ENCODE data around the gene MAP2K5.

MAP2K5 gene

DNA sequence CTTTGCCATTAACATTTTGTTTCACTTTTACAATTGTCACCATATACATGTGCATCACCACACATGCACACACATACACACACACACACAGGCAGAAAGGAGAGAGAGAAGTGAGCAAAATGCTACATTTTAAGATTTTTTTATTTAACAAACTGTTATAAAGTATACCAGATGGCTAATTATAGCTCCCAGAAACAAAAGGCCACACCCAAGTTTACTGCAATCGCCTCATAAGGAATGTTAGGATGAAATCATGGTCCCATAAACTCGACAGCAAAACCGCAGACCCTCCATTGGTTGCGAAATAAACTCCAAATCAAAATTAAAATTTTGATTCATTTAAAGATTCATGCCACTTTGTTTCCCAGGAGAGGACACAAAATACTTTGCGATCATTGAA lies 37.7 kb upstream of the MAP2K5 start:
- Histone ChIP-seq H3K79me1 (ENCODE audit: low read length) (no peaks in the 10 kb centered on the region), H3K79me2 (ENCODE audit: control insufficient read depth, insufficient read depth, low read length) (no peaks in the 10 kb centered on the region), H4K5ac (ENCODE audit: low read length) (no peak overlapping the region), H3K4me1 (ENCODE audit: control insufficient read depth, low read depth, low read length) (no peaks in the 10 kb centered on the region), H4K8ac (ENCODE audit: low read depth, low read length) (no peak overlapping the region), H2BK120ac (ENCODE audit: low read depth, low read length) (no peak overlapping the region), H3K4me2 (ENCODE audit: low read length) (no peak overlapping the region), H3K23ac (ENCODE audit: low read length) (no peak overlapping the region), H3K4ac (ENCODE audit: low read depth, low read length) (no peak overlapping the region), H2BK15ac (replicated peaks; ENCODE audit: low read depth) (no peak overlapping the region), H3K4me3 (ENCODE audit: low read length) (no peak overlapping the region), H2BK5ac (ENCODE audit: low read length) (no peak overlapping the region), H3K18ac (ENCODE audit: low read length) (no peak overlapping the region), H3K27me3 (ENCODE audit: insufficient read depth, low read length, poor library complexity) (no peaks in the 10 kb centered on the region), H2AK5ac (ENCODE audit: low read length) (no peak overlapping the region), H3K27ac (ENCODE audit: low read depth, low read length) (no peak overlapping the region), H3K36me3 (ENCODE audit: control insufficient read depth, insufficient read depth, low read length) (no peaks in the 10 kb centered on the region), H3K56ac (ENCODE audit: low read length) (no peak overlapping the region), H3K9ac (ENCODE audit: low read length) (no peak overlapping the region)
- WGBS (ENCODE audit: extremely low coverage, insufficient coverage, low lambda C conversion rate) = no CpG with 5 or more reads among the region's 5 CpGs
- DNase-seq = no peak

DNA sequence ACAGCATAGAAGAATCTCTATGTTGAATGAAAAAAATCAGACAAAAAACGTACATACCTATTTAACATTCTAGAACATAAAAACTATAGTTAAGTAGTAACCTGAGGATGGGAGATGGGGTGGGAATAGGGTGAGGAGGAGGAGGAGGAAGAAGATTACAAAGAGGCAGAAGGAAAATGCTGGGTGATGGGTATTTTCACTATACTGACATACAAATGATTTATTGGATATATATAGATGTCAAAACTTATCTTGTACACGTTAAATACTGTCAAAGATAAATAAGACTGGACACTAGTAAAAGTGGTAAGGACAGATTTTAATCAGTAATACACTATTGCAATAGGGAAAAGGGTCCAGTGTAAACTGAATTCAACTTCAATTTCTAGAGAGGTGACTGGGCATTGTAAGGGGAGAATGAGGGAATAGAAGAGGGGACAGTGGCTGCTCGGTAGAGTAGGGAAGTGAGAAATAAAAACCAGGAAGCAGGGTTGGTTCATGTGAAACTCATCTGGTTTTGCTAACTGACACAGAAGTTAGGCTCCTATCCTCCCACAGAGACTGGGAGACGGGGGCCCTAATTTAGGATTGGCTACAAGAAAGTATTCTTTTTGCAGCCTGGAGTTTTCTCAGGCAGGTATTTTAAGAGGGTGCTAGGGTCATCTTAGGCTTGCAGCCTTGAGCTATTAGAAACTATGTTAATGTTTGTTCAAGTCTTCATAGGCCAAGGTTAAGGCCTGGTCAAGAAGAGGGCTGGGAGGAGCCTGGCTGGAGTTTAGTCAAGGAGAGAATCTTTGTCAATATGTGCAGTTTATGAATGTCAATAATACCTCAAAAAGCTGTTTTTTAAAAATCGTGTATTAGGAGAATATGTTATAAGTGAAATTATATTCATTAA lies 36.6 kb upstream of the MAP2K5 start:
- Histone ChIP-seq H3K27me3 (ENCODE audit: insufficient read depth, low read length, poor library complexity) (no peaks in the 10 kb centered on the region), H3K4me1 (ENCODE audit: control insufficient read depth, low read depth, low read length) (no peaks in the 10 kb centered on the region), H4K5ac (ENCODE audit: low read length) (no peak overlapping the region), H2BK15ac (replicated peaks; ENCODE audit: low read depth) (no peak overlapping the region), H2AK5ac (ENCODE audit: low read length) (no peak overlapping the region), H2BK120ac (ENCODE audit: low read depth, low read length) (no peak overlapping the region), H3K4me3 (ENCODE audit: low read length) (no peak overlapping the region), H3K36me3 (ENCODE audit: control insufficient read depth, insufficient read depth, low read length) (no peaks in the 10 kb centered on the region), H3K18ac (ENCODE audit: low read length) (no peak overlapping the region), H3K23ac (ENCODE audit: low read length) (no peak overlapping the region), H3K9ac (ENCODE audit: low read length) (no peak overlapping the region), H3K27ac (ENCODE audit: low read depth, low read length) (no peak overlapping the region), H2BK5ac (ENCODE audit: low read length) (no peak overlapping the region), H3K4me2 (ENCODE audit: low read length) (no peak overlapping the region), H3K79me2 (ENCODE audit: control insufficient read depth, insufficient read depth, low read length) (no peaks in the 10 kb centered on the region), H3K56ac (ENCODE audit: low read length) (no peak overlapping the region), H3K4ac (ENCODE audit: low read depth, low read length) (no peak overlapping the region), H4K8ac (ENCODE audit: low read depth, low read length) (no peak overlapping the region), H3K79me1 (ENCODE audit: low read length) (no peaks in the 10 kb centered on the region)
- 100% methylated on average over 1 of the region's 5 CpGs for WGBS (ENCODE audit: extremely low coverage, insufficient coverage, low lambda C conversion rate)
- no peak for DNase-seq

DNA sequence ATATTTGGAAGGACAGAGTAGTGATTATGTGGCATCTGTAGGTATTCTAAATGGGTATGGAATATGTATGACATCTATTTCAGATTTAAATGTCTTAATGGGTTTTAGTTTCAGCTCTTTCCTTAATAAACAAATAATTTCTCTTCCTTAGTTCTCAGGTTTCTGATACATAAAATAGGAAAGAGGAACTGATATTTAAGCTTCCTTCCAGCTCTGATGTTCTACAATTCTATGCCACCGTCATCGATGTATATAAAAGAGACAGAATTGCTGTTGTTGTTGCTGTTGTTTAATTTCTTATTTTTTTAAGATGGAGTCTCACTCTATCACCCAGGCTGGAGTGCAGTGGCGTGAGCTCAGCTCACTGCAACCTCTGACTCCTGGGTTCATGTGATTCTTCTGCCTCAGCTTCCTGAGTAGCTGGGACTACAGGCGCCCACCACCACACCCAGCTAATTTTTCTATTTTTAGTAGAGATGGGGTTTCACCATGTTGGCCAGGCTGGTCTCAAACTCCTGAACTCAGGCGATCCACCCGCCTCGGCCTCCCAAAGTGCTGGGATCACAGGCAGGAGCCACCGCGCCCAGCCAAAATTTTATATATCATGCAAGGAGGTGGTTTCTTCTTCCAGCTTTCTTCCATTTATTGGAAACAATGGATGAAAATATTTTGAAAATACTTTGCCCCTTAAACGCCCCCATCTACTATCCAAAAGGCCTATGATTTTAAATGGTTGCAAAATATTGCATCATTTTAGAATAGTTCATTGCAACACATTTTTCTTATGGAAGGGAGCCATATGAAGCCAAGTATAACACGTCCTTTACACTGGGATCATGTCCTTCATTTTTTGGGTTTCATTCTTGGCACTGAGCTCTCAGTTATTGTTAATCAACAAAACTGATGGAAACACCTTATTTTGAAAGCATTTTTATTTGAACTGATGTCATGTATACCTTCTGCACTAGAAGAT lies 35.4 kb upstream of the MAP2K5 start:
- Histone ChIP-seq H2BK5ac (ENCODE audit: low read length) (no peak overlapping the region), H3K79me1 (ENCODE audit: low read length) (no peaks in the 10 kb centered on the region), H3K9ac (ENCODE audit: low read length) (no peak overlapping the region), H3K4me3 (ENCODE audit: low read length) (no peak overlapping the region), H3K4ac (ENCODE audit: low read depth, low read length) (no peak overlapping the region), H3K4me1 (ENCODE audit: control insufficient read depth, low read depth, low read length) (no peaks in the 10 kb centered on the region), H3K27ac (ENCODE audit: low read depth, low read length) (no peak overlapping the region), H3K36me3 (ENCODE audit: control insufficient read depth, insufficient read depth, low read length) (no peaks in the 10 kb centered on the region), H2BK120ac (ENCODE audit: low read depth, low read length) (no peak overlapping the region), H3K56ac (ENCODE audit: low read length) (no peak overlapping the region), H4K5ac (ENCODE audit: low read length) (no peak overlapping the region), H2AK5ac (ENCODE audit: low read length) (no peak overlapping the region), H3K27me3 (ENCODE audit: insufficient read depth, low read length, poor library complexity) (no peaks in the 10 kb centered on the region), H4K8ac (ENCODE audit: low read depth, low read length) (no peak overlapping the region), H3K23ac (ENCODE audit: low read length) (no peak overlapping the region), H3K79me2 (ENCODE audit: control insufficient read depth, insufficient read depth, low read length) (no peaks in the 10 kb centered on the region), H3K4me2 (ENCODE audit: low read length) (no peak overlapping the region), H3K18ac (ENCODE audit: low read length) (no peak overlapping the region), H2BK15ac (replicated peaks; ENCODE audit: low read depth) (no peak overlapping the region)
- no CpG with 5 or more reads among the region's 11 CpGs for WGBS (ENCODE audit: extremely low coverage, insufficient coverage, low lambda C conversion rate)
- DNase-seq = no peak

DNA sequence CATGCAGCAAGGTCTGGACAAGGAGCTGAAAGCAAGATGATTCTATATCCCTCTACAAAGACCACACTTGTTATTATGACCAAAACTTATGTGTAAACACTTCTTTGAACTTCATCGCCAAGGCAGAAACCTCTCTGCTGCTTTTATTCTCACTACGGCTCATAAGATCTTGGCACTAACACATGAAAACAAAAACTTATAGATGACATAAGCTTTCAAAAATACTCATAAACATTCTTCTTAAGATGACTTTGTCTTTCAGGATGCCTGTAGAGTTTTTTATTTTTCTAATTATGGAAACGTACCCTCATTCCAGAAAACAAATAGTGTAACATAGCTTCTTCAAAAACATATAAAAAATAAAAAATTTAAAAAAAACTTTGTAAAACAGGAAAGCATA lies 34.1 kb upstream of the MAP2K5 start:
- Histone ChIP-seq H2AK5ac (ENCODE audit: low read length) (no peak overlapping the region), H3K56ac (ENCODE audit: low read length) (no peak overlapping the region), H3K23ac (ENCODE audit: low read length) (no peak overlapping the region), H2BK120ac (ENCODE audit: low read depth, low read length) (no peak overlapping the region), H4K8ac (ENCODE audit: low read depth, low read length) (no peak overlapping the region), H3K4me2 (ENCODE audit: low read length) (no peak overlapping the region), H2BK15ac (replicated peaks; ENCODE audit: low read depth) (no peak overlapping the region), H3K4me3 (ENCODE audit: low read length) (no peak overlapping the region), H3K9ac (ENCODE audit: low read length) (no peak overlapping the region), H3K4ac (ENCODE audit: low read depth, low read length) (no peak overlapping the region), H3K27me3 (ENCODE audit: insufficient read depth, low read length, poor library complexity) (no peaks in the 10 kb centered on the region), H3K4me1 (ENCODE audit: control insufficient read depth, low read depth, low read length) (no peaks in the 10 kb centered on the region), H2BK5ac (ENCODE audit: low read length) (no peak overlapping the region), H4K5ac (ENCODE audit: low read length) (no peak overlapping the region), H3K79me2 (ENCODE audit: control insufficient read depth, insufficient read depth, low read length) (no peaks in the 10 kb centered on the region), H3K79me1 (ENCODE audit: low read length) (no peaks in the 10 kb centered on the region), H3K18ac (ENCODE audit: low read length) (no peak overlapping the region), H3K36me3 (ENCODE audit: control insufficient read depth, insufficient read depth, low read length) (no peaks in the 10 kb centered on the region), H3K27ac (ENCODE audit: low read depth, low read length) (no peak overlapping the region)
- no CpG with 5 or more reads among the region's 3 CpGs for WGBS (ENCODE audit: extremely low coverage, insufficient coverage, low lambda C conversion rate)
- no peak for DNase-seq

DNA sequence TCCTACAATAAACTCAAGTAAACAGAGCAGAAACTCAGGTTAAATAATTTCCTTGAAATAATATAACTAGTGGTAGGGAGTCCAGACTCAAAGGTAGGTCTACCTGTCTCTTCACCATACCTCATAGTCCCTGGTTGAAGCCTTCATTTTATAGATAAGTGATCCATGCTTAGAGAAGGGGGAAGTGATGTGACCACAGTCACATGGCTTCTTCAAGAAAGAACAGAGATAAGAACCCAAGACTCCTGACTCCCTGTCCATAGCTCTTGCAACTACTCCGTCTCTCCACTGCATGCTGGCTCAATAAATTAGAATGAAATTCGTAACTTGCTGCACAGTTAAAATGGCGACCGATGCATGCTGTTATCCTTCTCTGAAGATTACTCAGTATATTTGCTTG lies 32.6 kb upstream of the MAP2K5 start:
- H2BK5ac ChIP-seq (ENCODE audit: low read length) = no peak overlapping the region
- H2BK15ac ChIP-seq (replicated peaks; ENCODE audit: low read depth) = no peak overlapping the region
- DNase-seq = no peak
- H3K4ac ChIP-seq (ENCODE audit: low read depth, low read length) = no peak overlapping the region
- H4K5ac ChIP-seq (ENCODE audit: low read length) = no peak overlapping the region
- H3K56ac ChIP-seq (ENCODE audit: low read length) = no peak overlapping the region
- no peak overlapping the region for H3K27ac ChIP-seq (ENCODE audit: low read depth, low read length)
- no peak overlapping the region for H3K4me2 ChIP-seq (ENCODE audit: low read length)
- no peak overlapping the region for H3K23ac ChIP-seq (ENCODE audit: low read length)
- no peak overlapping the region for H3K9ac ChIP-seq (ENCODE audit: low read length)
- H3K36me3 ChIP-seq (ENCODE audit: control insufficient read depth, insufficient read depth, low read length) = no peaks in the 10 kb centered on the region
- no peaks in the 10 kb centered on the region for H3K79me2 ChIP-seq (ENCODE audit: control insufficient read depth, insufficient read depth, low read length)
- no peaks in the 10 kb centered on the region for H3K79me1 ChIP-seq (ENCODE audit: low read length)
- WGBS (ENCODE audit: extremely low coverage, insufficient coverage, low lambda C conversion rate) = no CpG with 5 or more reads among the region's 4 CpGs
- H2AK5ac ChIP-seq (ENCODE audit: low read length) = no peak overlapping the region
- H2BK120ac ChIP-seq (ENCODE audit: low read depth, low read length) = no peak overlapping the region
- H4K8ac ChIP-seq (ENCODE audit: low read depth, low read length) = no peak overlapping the region
- no peaks in the 10 kb centered on the region for H3K4me1 ChIP-seq (ENCODE audit: control insufficient read depth, low read depth, low read length)
- H3K18ac ChIP-seq (ENCODE audit: low read length) = no peak overlapping the region
- no peaks in the 10 kb centered on the region for H3K27me3 ChIP-seq (ENCODE audit: insufficient read depth, low read length, poor library complexity)
- no peak overlapping the region for H3K4me3 ChIP-seq (ENCODE audit: low read length)
